ENCODE results near the gene IRF4. TPM values are rescaled to one million over a fixed set of nuclear protein-coding genes. Genes with fewer than 3 reads are reported as not detected.

IRF4 gene
- total RNA-seq, 1 donor from 2014 or later = 182 TPM

- intact Hi-C loops (cut with micrococcal nuclease) = no loop called here
Measured at GRCh38 chr6:353642-354614, 37.6 kb upstream of the IRF4 start.

- intact Hi-C loops (cut with micrococcal nuclease) = no loop called here
Measured at GRCh38 chr6:354631-355280, 36.8 kb upstream of the IRF4 start.

DNA sequence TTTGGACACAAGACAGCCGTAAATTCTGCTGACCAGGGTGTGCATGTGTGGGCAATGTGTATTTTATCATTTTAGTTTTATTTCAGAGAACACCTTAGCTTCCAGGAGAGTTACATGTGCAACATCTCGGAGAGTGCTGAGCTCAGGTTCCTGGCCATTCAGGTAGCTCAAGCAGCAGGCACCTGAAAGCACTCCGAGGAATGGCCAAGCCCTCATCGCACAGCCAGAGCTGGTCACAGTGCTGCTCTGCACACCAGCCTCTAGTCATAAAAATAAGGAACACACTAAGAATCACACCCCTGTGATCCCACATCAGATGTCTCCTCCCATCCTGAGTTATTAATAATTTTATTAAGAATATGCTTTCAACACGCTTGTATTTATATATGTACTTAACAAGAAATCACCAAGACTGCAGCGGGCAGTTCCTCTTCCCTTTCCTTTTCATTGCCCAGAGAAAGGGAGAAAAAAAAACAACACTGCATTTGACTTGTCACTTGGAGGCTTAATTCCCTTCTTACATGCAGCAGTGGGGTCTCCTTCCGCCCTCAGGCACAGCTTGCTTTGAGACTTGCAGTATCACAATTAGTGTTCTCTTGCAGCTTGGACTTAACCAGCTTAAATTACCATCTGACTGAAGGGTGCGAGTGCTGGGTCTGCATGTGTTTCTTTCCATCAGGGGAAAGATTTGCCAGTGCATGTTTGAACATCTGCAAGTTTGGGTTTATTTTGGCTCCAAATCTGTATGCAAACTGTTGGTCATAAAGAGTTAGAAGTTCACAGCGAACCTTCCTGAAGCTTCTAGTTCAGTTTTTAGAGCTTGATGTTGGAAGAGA is 36.0 kb upstream of the IRF4 start:
- intact Hi-C loops (cut with micrococcal nuclease) = no loop called here

GRCh38 chr6:356828-357251 is 34.7 kb upstream of the IRF4 start:
- intact Hi-C loops (cut with micrococcal nuclease) = no loop called here

- intact Hi-C loops (cut with micrococcal nuclease) = no loop called here
Measured at GRCh38 chr6:357261-357790, 34.2 kb upstream of the IRF4 start.

DNA sequence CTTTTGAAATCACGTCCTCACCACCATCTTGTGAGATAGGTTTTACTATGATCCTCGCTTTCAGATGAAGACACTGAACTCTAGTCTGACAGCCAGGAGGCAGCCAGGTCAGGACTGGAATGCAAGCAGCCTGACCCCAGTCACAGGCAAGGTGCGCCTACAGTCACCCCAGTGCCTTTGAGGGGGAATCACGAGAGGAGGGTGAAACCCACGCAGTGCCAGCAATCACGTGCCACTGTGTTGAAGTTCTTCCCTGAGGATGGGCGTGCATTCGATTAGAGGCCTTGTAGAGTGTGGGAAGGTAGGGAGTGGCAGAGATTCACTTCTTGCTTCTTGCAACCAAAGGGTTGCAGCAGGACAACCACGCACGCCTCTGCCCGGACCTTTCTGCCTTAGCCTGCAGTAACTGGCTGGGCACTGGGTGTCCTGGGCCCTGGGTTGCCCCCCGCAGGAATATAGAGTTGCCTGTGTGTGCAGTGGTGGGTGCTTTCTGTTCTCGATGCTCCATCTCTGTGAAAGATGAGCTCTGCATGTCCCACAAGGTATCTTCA is 33.7 kb upstream of the IRF4 start:
- intact Hi-C loops (cut with micrococcal nuclease) = no loop called here

DNA sequence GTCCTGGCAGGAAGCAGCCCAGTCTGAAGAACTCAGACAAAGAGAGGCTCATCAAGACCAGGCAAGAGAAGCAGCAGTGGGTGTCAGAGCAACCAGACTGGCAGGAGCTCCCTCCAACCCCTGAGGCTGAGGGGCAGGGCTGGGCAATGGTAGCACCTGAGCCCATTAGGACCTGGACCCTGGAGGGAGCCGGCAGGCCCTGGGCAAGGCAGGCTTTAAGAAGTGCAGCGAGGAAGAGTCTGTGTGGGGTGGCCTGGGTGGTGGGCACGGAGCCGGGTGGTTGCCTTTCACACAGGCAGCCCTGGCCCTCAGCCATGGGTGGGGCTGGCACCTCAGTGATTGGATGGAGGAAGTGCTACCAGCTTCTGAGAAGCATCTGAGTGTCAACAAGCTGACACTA is 33.1 kb upstream of the IRF4 start:
- intact Hi-C loops (cut with micrococcal nuclease) = no loop called here

GRCh38 chr6:358847-359246 is 32.7 kb upstream of the IRF4 start:
- intact Hi-C loops (cut with micrococcal nuclease) = no loop called here

DNA sequence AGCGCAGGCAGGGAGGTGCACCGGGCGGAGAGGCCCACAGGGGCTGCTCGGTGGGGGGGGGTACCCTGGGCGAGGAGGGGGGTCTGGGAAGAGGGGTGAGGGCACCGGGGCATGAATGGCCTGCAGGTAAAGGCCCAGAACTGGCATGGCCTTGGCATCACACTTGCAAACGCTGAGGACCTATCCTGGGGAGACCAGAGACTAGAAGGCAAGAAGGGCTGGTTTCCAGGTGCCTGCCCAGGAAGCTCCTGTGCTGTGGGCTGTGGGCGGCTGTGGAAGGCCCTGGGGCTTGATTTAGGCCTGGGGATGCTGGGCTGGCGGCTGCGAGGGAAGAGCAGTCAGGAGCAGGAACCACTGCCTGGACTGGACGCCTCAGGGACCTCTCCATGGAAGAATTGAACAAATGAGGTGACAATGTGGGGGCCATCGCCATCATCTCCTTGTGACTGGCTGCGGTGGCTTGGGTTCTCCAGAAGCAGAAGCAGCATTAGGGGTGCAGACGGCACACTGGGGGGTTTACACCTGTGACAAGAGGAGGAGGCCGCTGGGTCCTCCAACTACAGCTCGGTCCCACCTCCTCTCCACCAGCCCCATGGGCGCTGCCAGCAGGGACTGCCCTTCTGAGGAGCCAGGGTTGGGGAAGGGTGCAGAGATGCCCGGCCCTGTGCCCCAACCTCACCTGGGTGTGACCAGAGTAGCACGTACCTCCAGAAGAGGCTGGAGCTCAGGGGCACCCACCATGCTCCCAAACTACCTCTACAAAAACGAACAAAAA is 32.1 kb upstream of the IRF4 start:
- intact Hi-C loops (cut with micrococcal nuclease) = no loop called here

- intact Hi-C loops (cut with micrococcal nuclease) = no loop called here
Measured at GRCh38 chr6:360349-360748, 31.2 kb upstream of the IRF4 start.

DNA sequence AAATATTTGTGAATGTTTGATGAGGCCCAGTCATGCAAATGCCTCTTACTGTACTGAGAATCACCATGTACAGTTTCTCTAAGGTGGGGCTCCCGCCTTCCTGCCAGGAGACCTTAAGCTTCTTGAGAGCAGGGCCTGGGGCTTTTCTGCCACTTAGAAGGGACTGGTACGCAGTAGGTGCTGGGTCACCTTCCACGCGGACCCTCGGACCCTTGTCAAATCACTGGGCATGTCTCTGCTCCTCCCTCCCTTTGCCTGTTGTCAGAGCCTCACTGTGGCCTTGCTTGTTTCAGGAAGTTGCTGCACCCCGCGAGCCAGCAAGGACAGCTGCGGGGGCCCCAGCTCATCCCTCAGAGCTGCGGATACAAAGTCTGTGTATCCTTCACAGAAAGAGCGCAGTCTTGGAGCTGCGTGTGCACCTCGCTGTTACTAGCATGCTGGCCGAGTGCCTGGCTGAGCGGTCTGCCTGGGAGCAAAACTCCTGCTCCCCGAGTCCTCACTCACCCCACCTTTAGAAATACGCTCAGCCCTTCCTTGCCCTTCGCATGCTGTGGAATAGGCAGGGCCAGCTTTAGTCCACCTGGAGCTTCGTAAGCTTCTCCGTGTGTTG is 30.7 kb upstream of the IRF4 start:
- intact Hi-C loops (cut with micrococcal nuclease) = no loop called here

GRCh38 chr6:361411-362132 is 30.0 kb upstream of the IRF4 start:
- intact Hi-C loops (cut with micrococcal nuclease) = no loop called here

DNA sequence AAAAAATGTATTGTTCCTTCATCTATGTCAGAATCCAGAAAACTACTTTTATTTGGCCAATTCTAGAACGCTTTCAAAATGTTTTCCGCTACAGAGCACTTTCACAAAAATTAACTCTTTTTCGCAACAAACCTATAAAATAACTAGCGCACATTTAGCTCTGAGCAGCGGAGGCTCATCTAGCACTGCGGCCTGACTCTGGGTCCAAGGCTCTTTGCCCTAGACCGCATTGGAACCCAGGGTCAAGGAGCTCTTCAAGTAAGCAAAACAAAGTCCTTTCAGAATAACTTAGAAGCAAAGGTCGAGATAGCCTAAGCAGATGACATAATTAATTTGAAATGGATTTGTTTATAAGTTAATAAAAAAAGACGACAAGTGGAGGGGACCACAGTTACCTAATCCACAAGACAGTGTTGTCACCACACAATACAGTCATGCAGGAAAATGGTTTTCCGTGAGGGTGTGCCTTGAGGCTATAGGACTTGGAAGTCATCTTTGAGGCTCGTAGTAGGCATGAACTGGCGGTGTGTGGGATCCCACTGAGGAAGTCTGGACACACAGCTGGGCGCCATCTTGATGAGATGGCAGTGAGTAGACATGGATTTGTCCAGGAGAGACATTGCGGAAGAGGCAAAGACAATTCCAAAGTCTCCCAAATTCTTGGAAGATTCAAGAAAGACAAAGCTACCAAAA is 29.2 kb upstream of the IRF4 start:
- intact Hi-C loops (cut with micrococcal nuclease) = no loop called here

GRCh38 chr6:362924-363249 is 28.7 kb upstream of the IRF4 start:
- intact Hi-C loops (cut with micrococcal nuclease) = no loop called here

GRCh38 chr6:363291-363690 is 28.3 kb upstream of the IRF4 start:
- intact Hi-C loops (cut with micrococcal nuclease) = no loop called here

DNA sequence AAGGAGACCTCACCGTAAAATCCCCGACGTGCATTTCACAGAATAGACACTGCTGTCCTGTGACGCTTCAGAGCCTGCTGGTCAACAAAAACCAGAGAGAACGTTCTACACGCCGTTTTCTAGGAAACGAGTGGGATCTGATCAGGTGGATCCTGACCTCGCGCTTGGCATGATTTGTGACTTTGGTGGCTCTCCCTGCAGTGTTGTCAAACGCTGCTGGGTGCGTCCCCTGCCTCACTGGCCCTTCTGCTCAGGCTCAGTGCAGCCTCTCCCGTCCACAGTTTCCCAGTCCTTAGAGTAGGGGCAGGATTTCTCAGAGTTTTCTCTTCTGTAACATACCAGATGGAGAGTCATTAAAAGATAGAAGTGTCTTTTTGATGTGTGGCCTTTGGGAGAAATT is 27.6 kb upstream of the IRF4 start:
- intact Hi-C loops (cut with micrococcal nuclease) = no loop called here

- intact Hi-C loops (cut with micrococcal nuclease) = no loop called here
Measured at GRCh38 chr6:364609-365540, 26.7 kb upstream of the IRF4 start.

- intact Hi-C loops (cut with micrococcal nuclease) = no loop called here
Measured at GRCh38 chr6:365835-366234, 25.7 kb upstream of the IRF4 start.
